ENCODE data around the gene RPRD1A. TPM values are rescaled to one million over a fixed set of nuclear protein-coding genes. Genes with fewer than 3 reads are reported as not detected.

Gene RPRD1A
- polyA plus RNA-seq, 1 donor (not counting 4 experiments of a cell fraction or from before 2014, with no cell fraction given), result 55.5 TPM

GRCh38 chr18:36088256-36088655, 20.9 kb upstream of the RPRD1A start:
- Histone ChIP-seq H3K36me3 (ENCODE audit: control insufficient read depth in 2 of 2, extremely low read depth in 1 of 2, insufficient read depth in 2 of 2, low read length in 2 of 2) (no peaks in the 10 kb centered on the region), H3K4me2 (ENCODE audit: control insufficient read depth, extremely low read depth, insufficient read depth, low read depth, low read length) (no peak overlapping the region), H3K79me2 (ENCODE audit: control insufficient read depth, insufficient read depth, low read length) (no peaks in the 10 kb centered on the region), H3K4me1 (ENCODE audit: control insufficient read depth, extremely low read depth, insufficient read depth, low read length) (peaks cover 9% of the 10 kb centered on the region), H2AFZ (ENCODE audit: control insufficient read depth, low read length) (no peak overlapping the region), H3K9ac (ENCODE audit: control insufficient read depth, extremely low read depth, insufficient read depth, low read length) (no peak overlapping the region), H3K27me3 (ENCODE audit: control insufficient read depth, extremely low read depth, insufficient read depth, low read length) (no peaks in the 10 kb centered on the region), H3K4me3 (ENCODE audit: control insufficient read depth in 2 of 3, extremely low read depth in 1 of 3, insufficient read depth in 2 of 3, low read depth in 1 of 3, low read length in 3 of 3) (no peak overlapping the region), H3K27ac (ENCODE audit: control insufficient read depth, insufficient read depth, low read length) (no peak overlapping the region), H3K9me1 (ENCODE audit: control insufficient read depth, extremely low read depth, insufficient read depth, low read length) (no peaks in the 10 kb centered on the region), H3K9me3 (ENCODE audit: control insufficient read depth, low read depth, low read length) (no peaks in the 10 kb centered on the region), H4K20me1 (ENCODE audit: control insufficient read depth, extremely low read depth, insufficient read depth, low read length) (no peaks in the 10 kb centered on the region)
- DNase-seq (ENCODE audit: low read depth, low spot score) (no peak), FAIRE-seq (no peak)
- no peak for TF ChIP-seq CTCF (optimal IDR thresholded peaks at IDR 0.05 in 1 of 3, IDR thresholded peaks at IDR 0.05 in 1 of 3, conservative IDR thresholded peaks at IDR 0.05 in 1 of 3; ENCODE audit: extremely low read depth in 1 of 3, insufficient read depth in 2 of 3, low read length in 3 of 3)
- TF ChIP-seq EZH2 (IDR thresholded peaks at IDR 0.05; ENCODE audit: low read length), result no peak
- dilution Hi-C loops (cut with MboI; ENCODE audit: extremely low pct_ligation_motif_present, low sequenced_read_pairs), result no loop called here

DNA sequence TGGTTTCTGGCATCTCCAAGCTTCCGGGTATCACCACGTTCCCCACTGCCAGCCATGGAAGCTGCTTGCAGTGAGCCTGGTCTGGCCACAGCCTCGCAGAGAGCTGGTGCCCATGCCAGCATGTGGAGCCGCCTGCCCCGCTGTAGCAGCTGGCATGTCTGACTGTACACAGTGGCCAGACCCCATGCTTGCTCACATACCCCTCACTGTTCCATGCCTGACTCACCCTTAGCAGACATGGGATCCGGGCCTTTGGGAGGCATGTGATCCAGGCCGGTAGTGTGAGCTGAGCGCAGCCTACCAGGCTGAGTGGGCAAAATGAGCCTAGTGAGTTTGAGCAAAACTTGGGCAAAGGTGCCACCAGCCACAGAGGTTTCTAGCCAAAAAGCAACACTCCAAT, 18.8 kb upstream of the RPRD1A start:
- Histone ChIP-seq H3K4me3 (ENCODE audit: control insufficient read depth in 2 of 3, extremely low read depth in 1 of 3, insufficient read depth in 2 of 3, low read depth in 1 of 3, low read length in 3 of 3) (no peak overlapping the region), H3K27me3 (ENCODE audit: control insufficient read depth, extremely low read depth, insufficient read depth, low read length) (no peaks in the 10 kb centered on the region), H4K20me1 (ENCODE audit: control insufficient read depth, extremely low read depth, insufficient read depth, low read length) (no peaks in the 10 kb centered on the region), H3K9me1 (ENCODE audit: control insufficient read depth, extremely low read depth, insufficient read depth, low read length) (no peaks in the 10 kb centered on the region), H3K27ac (ENCODE audit: control insufficient read depth, insufficient read depth, low read length) (no peak overlapping the region), H3K4me2 (ENCODE audit: control insufficient read depth, extremely low read depth, insufficient read depth, low read depth, low read length) (no peak overlapping the region), H3K79me2 (ENCODE audit: control insufficient read depth, insufficient read depth, low read length) (no peaks in the 10 kb centered on the region), H3K36me3 (ENCODE audit: control insufficient read depth in 2 of 2, extremely low read depth in 1 of 2, insufficient read depth in 2 of 2, low read length in 2 of 2) (no peaks in the 10 kb centered on the region), H3K9ac (ENCODE audit: control insufficient read depth, extremely low read depth, insufficient read depth, low read length) (no peak overlapping the region), H3K4me1 (ENCODE audit: control insufficient read depth, extremely low read depth, insufficient read depth, low read length) (peaks cover 9% of the 10 kb centered on the region), H2AFZ (ENCODE audit: control insufficient read depth, low read length) (no peak overlapping the region), H3K9me3 (ENCODE audit: control insufficient read depth, low read depth, low read length) (no peaks in the 10 kb centered on the region)
- TF ChIP-seq EZH2 (IDR thresholded peaks at IDR 0.05; ENCODE audit: low read length) (no peak), CTCF (optimal IDR thresholded peaks at IDR 0.05 in 1 of 3, IDR thresholded peaks at IDR 0.05 in 1 of 3, conservative IDR thresholded peaks at IDR 0.05 in 1 of 3; ENCODE audit: extremely low read depth in 1 of 3, insufficient read depth in 2 of 3, low read length in 3 of 3) (no peak)
- dilution Hi-C loops (cut with MboI; ENCODE audit: extremely low pct_ligation_motif_present, low sequenced_read_pairs), result no loop called here
- DNase-seq (ENCODE audit: low read depth, low spot score), result no peak
- no peak for FAIRE-seq

Data from keratinocyte (primary cell).